Karpas-422 (cell line): Measurements from ENCODE around the gene EXOSC2. TPM values are rescaled to one million over a fixed set of nuclear protein-coding genes. Genes with fewer than 3 reads are reported as not detected.

Experiments used
- DNase-seq: peaks from one replicate; pipeline ENCODE4 v3.0.0-alpha.2; 2015
- H2AFZ ChIP-seq: fragments of 200-600 bp; sonication (generic); 2 replicates; pipeline ENCODE4 v1.6.1; 2014; ENCODE audit warnings: antibody characterized with exemption, low read length, mixed read lengths
- H3K27ac ChIP-seq: fragments of 200-600 bp; sonication (generic); 2 replicates; pipeline ENCODE4 v1.5.1; 2014; ENCODE audit warnings: mild to moderate bottlenecking, low read length, moderate library complexity
- H3K27me3 ChIP-seq: fragments of 200-600 bp; sonication (generic); 2 replicates; pipeline ENCODE4 v1.6.1; 2014; ENCODE audit warnings: low read length, mixed read lengths
- H3K36me3 ChIP-seq: fragments of 200-600 bp; sonication (generic); 2 replicates; pipeline ENCODE4 v1.6.1; 2014; ENCODE audit warnings: low read length, mixed read lengths; ENCODE audit not compliant: insufficient read depth
- H3K4me1 ChIP-seq: fragments of 200-600 bp; sonication (generic); 2 replicates; pipeline ENCODE4 v1.6.1; 2014; ENCODE audit warnings: mild to moderate bottlenecking, low read length, mixed read lengths
- H3K4me2 ChIP-seq: fragments of 200-600 bp; sonication (generic); 2 replicates; pipeline ENCODE4 v1.6.1; 2014; ENCODE audit warnings: low read length, low read depth, mild to moderate bottlenecking; ENCODE audit not compliant: poor library complexity, severe bottlenecking
- H3K4me3 ChIP-seq: fragments of 200-600 bp; sonication (generic); 2 replicates; pipeline ENCODE4 v1.5.1; 2014; ENCODE audit warnings: mild to moderate bottlenecking, antibody characterized with exemption, low read length, mixed read lengths
- H3K79me2 ChIP-seq: fragments of 200-600 bp; sonication (generic); 2 replicates; pipeline ENCODE4 v1.6.1; 2014; ENCODE audit warnings: mild to moderate bottlenecking, low read length, mixed read lengths
- H3K9ac ChIP-seq: fragments of 200-600 bp; sonication (generic); 2 replicates; pipeline ENCODE4 v1.6.0; 2014; ENCODE audit warnings: low read length
- H3K9me2 ChIP-seq: fragments of 200-600 bp; sonication (generic), shearing (Covaris generic); replicated peaks from 2 replicates; pipeline ENCODE4 v1.6.0; 2014; ENCODE audit warnings: mild to moderate bottlenecking, low read length, moderate library complexity; ENCODE audit not compliant: insufficient read depth
- H3K9me3 ChIP-seq: fragments of 300-700, 200-600 bp; sonication (generic); 2 replicates; pipeline ENCODE4 v1.6.1; 2014; ENCODE audit warnings: low read length, mixed read lengths
- H4K20me1 ChIP-seq: fragments of 200-600 bp; sonication (generic); 2 replicates; pipeline ENCODE4 v1.6.1; 2014; ENCODE audit warnings: mild to moderate bottlenecking, antibody characterized with exemption, low read length, low read depth; ENCODE audit not compliant: insufficient read depth
- total RNA-seq: library from RNA; depleted of rRNA; stranded (reverse); fragments of >200 nt; shearing (Covaris generic); gene quantifications from 2 replicates; pipeline ENCODE4 v1.2.3, GENCODE V29; 2014; ENCODE audit warnings: low replicate concordance

EXOSC2 gene
- total RNA-seq, 1 experiment from 2014 or later, result 14.6 TPM

GRCh38 chr9:130728721-130729120 is 35.1 kb downstream of the EXOSC2 start:
- Histone ChIP-seq H4K20me1 (no peaks in the 10 kb centered on the region), H3K36me3 (no peaks in the 10 kb centered on the region), H3K27ac (no peak overlapping the region), H3K9me3 (no peaks in the 10 kb centered on the region), H2AFZ (no peak overlapping the region), H3K4me1 (no peaks in the 10 kb centered on the region), H3K27me3 (no peaks in the 10 kb centered on the region), H3K4me3 (no peak overlapping the region), H3K9me2 (no peaks in the 10 kb centered on the region), H3K9ac (no peak overlapping the region), H3K4me2 (no peak overlapping the region), H3K79me2 (peaks cover 6% of the 10 kb centered on the region; the same call in 1 of the 2 replicates)
- no peak for DNase-seq

- no peak overlapping the region for H3K4me2 ChIP-seq
- H3K79me2 ChIP-seq, result peaks cover 6% of the 10 kb centered on the region; the same call in 1 of the 2 replicates
- H4K20me1 ChIP-seq, result no peaks in the 10 kb centered on the region
- H3K27me3 ChIP-seq, result no peaks in the 10 kb centered on the region
- no peaks in the 10 kb centered on the region for H3K4me1 ChIP-seq
- no peak for DNase-seq
- H2AFZ ChIP-seq, result no peak overlapping the region
- no peak overlapping the region for H3K9ac ChIP-seq
- no peaks in the 10 kb centered on the region for H3K9me2 ChIP-seq
- no peak overlapping the region for H3K4me3 ChIP-seq
- no peaks in the 10 kb centered on the region for H3K36me3 ChIP-seq
- H3K9me3 ChIP-seq, result no peaks in the 10 kb centered on the region
- no peak overlapping the region for H3K27ac ChIP-seq
Measured at GRCh38 chr9:130729145-130729544, 35.6 kb downstream of the EXOSC2 start.

DNA sequence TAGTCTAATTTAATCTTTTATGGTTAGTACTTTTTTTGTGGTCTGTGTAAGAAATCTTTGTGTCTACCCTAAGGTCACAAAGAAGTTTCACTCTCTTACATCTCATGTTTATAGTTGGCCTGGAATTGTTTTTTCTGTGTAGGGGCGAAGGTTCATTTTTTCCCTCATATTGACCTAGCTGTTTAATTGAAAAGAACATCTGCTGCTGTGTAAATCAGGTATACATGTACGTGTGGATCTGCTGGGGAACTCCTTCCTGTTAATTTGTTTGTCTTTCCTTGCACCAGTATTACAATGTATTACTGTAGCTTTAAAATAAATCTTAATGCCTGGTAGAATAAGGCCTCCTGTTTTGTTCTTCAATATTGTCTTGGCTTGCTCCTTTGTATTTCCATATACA is 37.8 kb downstream of the EXOSC2 start:
- no peaks in the 10 kb centered on the region for H3K4me1 ChIP-seq
- H3K36me3 ChIP-seq, result no peaks in the 10 kb centered on the region
- H3K4me3 ChIP-seq, result no peak overlapping the region
- H3K79me2 ChIP-seq, result peaks cover 6% of the 10 kb centered on the region; the same call in 1 of the 2 replicates
- no peaks in the 10 kb centered on the region for H3K9me2 ChIP-seq
- H3K9ac ChIP-seq, result no peak overlapping the region
- H3K27ac ChIP-seq, result no peak overlapping the region
- H3K27me3 ChIP-seq, result no peaks in the 10 kb centered on the region
- H3K9me3 ChIP-seq, result no peaks in the 10 kb centered on the region
- peak; percentile 7 for DNase-seq
- no peak overlapping the region for H3K4me2 ChIP-seq
- H4K20me1 ChIP-seq, result no peaks in the 10 kb centered on the region
- H2AFZ ChIP-seq, result no peak overlapping the region

- Histone ChIP-seq H3K4me3 (no peak overlapping the region), H3K36me3 (no peaks in the 10 kb centered on the region), H3K9me2 (no peaks in the 10 kb centered on the region), H3K4me1 (no peaks in the 10 kb centered on the region), H2AFZ (no peak overlapping the region), H3K79me2 (peaks cover 6% of the 10 kb centered on the region; the same call in 1 of the 2 replicates), H3K4me2 (no peak overlapping the region), H3K27me3 (no peaks in the 10 kb centered on the region), H3K9me3 (no peaks in the 10 kb centered on the region), H4K20me1 (no peaks in the 10 kb centered on the region), H3K27ac (no peak overlapping the region), H3K9ac (no peak overlapping the region)
- DNase-seq, result peak; percentile 40
Measured at GRCh38 chr9:130732136-130732535, 38.6 kb downstream of the EXOSC2 start.

DNA sequence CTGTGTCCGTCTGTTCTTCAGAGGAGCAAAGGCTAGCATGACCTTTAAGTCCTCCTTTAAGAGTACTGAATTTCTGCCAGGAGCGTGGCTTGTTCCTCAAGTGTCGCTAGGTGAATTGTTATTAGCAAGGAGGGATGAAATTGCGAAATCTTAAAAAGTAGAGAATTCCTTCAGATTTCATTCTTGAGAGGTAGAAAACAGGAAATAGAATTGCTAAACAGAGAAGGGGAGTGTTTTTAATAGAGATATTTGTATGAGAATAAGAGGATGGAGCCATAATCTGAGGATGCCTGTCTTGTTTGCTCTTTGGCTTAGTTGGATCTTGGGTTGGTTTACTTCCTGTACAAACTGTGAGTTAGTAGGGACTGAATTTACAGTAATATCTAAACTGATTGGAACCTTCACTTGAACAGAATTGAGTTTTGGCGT is 39.2 kb downstream of the EXOSC2 start:
- no peaks in the 10 kb centered on the region for H3K9me3 ChIP-seq
- H2AFZ ChIP-seq, result no peak overlapping the region
- H4K20me1 ChIP-seq, result 0 out of 2 replicates have a peak, but pooled peaks cover 2% of the 10 kb centered on the region
- peaks cover 6% of the 10 kb centered on the region; the same call in 1 of the 2 replicates for H3K79me2 ChIP-seq
- H3K4me1 ChIP-seq, result no peaks in the 10 kb centered on the region
- no peaks in the 10 kb centered on the region for H3K27me3 ChIP-seq
- DNase-seq, result peak; percentile 22
- no peaks in the 10 kb centered on the region for H3K36me3 ChIP-seq
- no peak overlapping the region for H3K4me2 ChIP-seq
- no peak overlapping the region for H3K4me3 ChIP-seq
- no peaks in the 10 kb centered on the region for H3K9me2 ChIP-seq
- H3K9ac ChIP-seq, result no peak overlapping the region
- H3K27ac ChIP-seq, result no peak overlapping the region

DNA sequence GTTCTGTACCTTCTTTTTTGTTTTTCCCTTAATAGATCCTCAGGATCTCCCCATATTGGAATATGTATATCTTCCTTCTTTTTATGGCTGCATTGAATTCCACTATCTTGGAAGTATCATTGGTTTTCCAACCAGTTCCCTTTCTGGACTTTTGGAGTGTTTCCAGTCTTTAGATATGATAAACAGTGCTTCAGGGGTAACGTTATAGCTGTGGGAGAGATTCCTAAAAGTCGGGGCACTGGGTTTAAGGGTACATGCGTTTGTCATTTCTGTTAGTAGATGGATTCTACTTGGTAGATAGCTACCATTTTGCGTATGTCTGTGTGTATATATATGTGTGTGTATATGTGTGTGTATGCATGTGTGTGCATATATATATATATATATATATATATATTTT is 42.0 kb downstream of the EXOSC2 start:
- Histone ChIP-seq H3K4me3 (no peak overlapping the region), H3K4me1 (no peaks in the 10 kb centered on the region), H3K79me2 (peaks cover 6% of the 10 kb centered on the region; the same call in 1 of the 2 replicates), H3K9me3 (no peaks in the 10 kb centered on the region), H2AFZ (no peak overlapping the region), H3K27ac (no peak overlapping the region), H3K9ac (no peak overlapping the region), H4K20me1 (0 out of 2 replicates have a peak, but pooled peaks cover 8% of the 10 kb centered on the region), H3K9me2 (no peaks in the 10 kb centered on the region), H3K27me3 (no peaks in the 10 kb centered on the region), H3K4me2 (no peak overlapping the region), H3K36me3 (no peaks in the 10 kb centered on the region)
- DNase-seq, result peak; percentile 29

GRCh38 chr9:130736834-130737233 is 43.3 kb downstream of the EXOSC2 start:
- H3K4me1 ChIP-seq, result no peaks in the 10 kb centered on the region
- no peaks in the 10 kb centered on the region for H3K27me3 ChIP-seq
- H2AFZ ChIP-seq, result no peak overlapping the region
- no peak overlapping the region for H3K4me3 ChIP-seq
- no peaks in the 10 kb centered on the region for H3K36me3 ChIP-seq
- H3K4me2 ChIP-seq, result no peak overlapping the region
- peak; percentile 14 for DNase-seq
- H3K27ac ChIP-seq, result no peak overlapping the region
- no peak overlapping the region for H3K9ac ChIP-seq
- no peaks in the 10 kb centered on the region for H3K9me3 ChIP-seq
- H4K20me1 ChIP-seq, result 0 out of 2 replicates have a peak, but pooled peaks cover 8% of the 10 kb centered on the region
- peaks cover 4% of the 10 kb centered on the region; the same call in 1 of the 2 replicates for H3K79me2 ChIP-seq
- H3K9me2 ChIP-seq, result no peaks in the 10 kb centered on the region

GRCh38 chr9:130738281-130738680 is 44.7 kb downstream of the EXOSC2 start:
- Histone ChIP-seq H3K36me3 (no peaks in the 10 kb centered on the region), H4K20me1 (0 out of 2 replicates have a peak, but pooled peaks cover 8% of the 10 kb centered on the region), H3K4me2 (no peak overlapping the region), H3K27ac (no peak overlapping the region), H3K79me2 (no peaks in the 10 kb centered on the region), H3K9me2 (no peaks in the 10 kb centered on the region), H3K4me3 (no peak overlapping the region), H3K4me1 (no peaks in the 10 kb centered on the region), H3K9me3 (no peaks in the 10 kb centered on the region), H2AFZ (no peak overlapping the region), H3K27me3 (no peaks in the 10 kb centered on the region), H3K9ac (no peak overlapping the region)
- DNase-seq, result peak; percentile 2
